PC-9 (cell line): ENCODE data around the gene MRPL53. TPM values are rescaled to one million over a fixed set of nuclear protein-coding genes. Genes with fewer than 3 reads are reported as not detected.

Experiments used
- BruUV-seq: library from RNA; stranded (reverse); fragments of 400-500 nt; replicated peaks from 2 replicates; lab custom pipeline; 2021; lab: Mats Ljungman, UMichigan
- CTCF ChIA-PET: fragments of 300-600 bp; sonication (Branson Sonifier 250); formaldehyde crosslinking; loops from one replicate; lab custom pipeline; 2022; ENCODE audit warnings: antibody characterized with exemption; lab: Charles Lee
- POLR2A ChIA-PET: fragments of 300-600 bp; sonication (Branson Sonifier 250); formaldehyde crosslinking; loops from one replicate; lab custom pipeline; 2022; ENCODE audit warnings: antibody characterized with exemption; ENCODE audit not compliant: unreplicated experiment; lab: Charles Lee
- DNase-seq, 2 experiments: peaks; one replicate each; pipeline versions ENCODE4 v3.0.0 to v3.0.0-alpha.2; 2015 to 2022; ENCODE audit warnings: mixed read lengths in 1 of 2
- H2AFZ ChIP-seq: fragments of 200-600 bp; sonication (generic); 2 replicates; pipeline ENCODE4 v1.8.1; 2017; ENCODE audit warnings: antibody characterized with exemption
- H3F3A ChIP-seq: fragments of 200-600 bp; sonication (generic); 2 replicates; pipeline ENCODE4 v1.8.1; 2017; ENCODE audit warnings: antibody characterized with exemption, mild to moderate bottlenecking, low read depth; ENCODE audit not compliant: insufficient read depth
- H3K27ac ChIP-seq: fragments of 200-600 bp; sonication (generic); 2 replicates; pipeline ENCODE4 v1.6.1; 2016; ENCODE audit warnings: mixed run types
- H3K27me3 ChIP-seq: fragments of 200-600 bp; sonication (generic); 2 replicates; pipeline ENCODE4 v1.6.1; 2016; ENCODE audit warnings: low read depth, mixed run types; ENCODE audit not compliant: insufficient read depth
- H3K36me3 ChIP-seq: fragments of 200-600 bp; sonication (generic); 2 replicates; pipeline ENCODE4 v1.6.1; 2016; ENCODE audit warnings: low read depth, mixed run types
- H3K4me1 ChIP-seq: fragments of 200-600 bp; sonication (generic); replicated peaks from 2 replicates; pipeline ENCODE4 v1.6.1; 2016; ENCODE audit warnings: mixed run types; ENCODE audit not compliant: insufficient read depth
- H3K4me2 ChIP-seq: fragments of 200-600 bp; sonication (generic); 2 replicates; pipeline ENCODE4 v1.6.1; 2017; ENCODE audit warnings: mixed run types
- H3K4me3 ChIP-seq: fragments of 200-600 bp; sonication (generic); 2 replicates; pipeline ENCODE4 v1.6.1; 2016; ENCODE audit warnings: mixed run types
- H3K79me2 ChIP-seq: fragments of 200-600 bp; sonication (generic); 2 replicates; pipeline ENCODE4 v1.6.1; 2017; ENCODE audit warnings: low read depth, mixed run types
- H3K9me2 ChIP-seq: fragments of 200-600 bp; sonication (generic); 2 replicates; pipeline ENCODE4 v1.8.1; 2017; ENCODE audit warnings: mild to moderate bottlenecking; ENCODE audit not compliant: insufficient read depth
- H3K9me3 ChIP-seq: fragments of 200-600 bp; sonication (generic); 2 replicates; pipeline ENCODE4 v1.8.1; 2016; ENCODE audit warnings: low read depth; ENCODE audit not compliant: insufficient read depth
- H4K20me1 ChIP-seq: fragments of 200-600 bp; sonication (generic); 2 replicates; pipeline ENCODE4 v1.8.1; 2017; ENCODE audit not compliant: insufficient read depth
- CTCF ChIP-seq: fragments of 200-600 bp; sonication (generic); conservative IDR thresholded peaks from 2 replicates; pipeline ENCODE4 v1.6.1; 2017; ENCODE audit warnings: mixed run types, antibody characterized with exemption, mild to moderate bottlenecking, moderate library complexity
- EZH2 ChIP-seq: fragments of 200-600 bp; sonication (generic); IDR thresholded peaks from 2 replicates; pipeline ENCODE4 v1.8.0; 2017; ENCODE audit warnings: antibody characterized with exemption, low read depth
- intact Hi-C: fragments of 100-400 bp; cut with micrococcal nuclease; formaldehyde crosslinking; loops from one replicate; pipeline ENCODE4 v1.10.0; 2022; ENCODE audit not compliant: unreplicated experiment
- total RNA-seq: library from RNA; stranded (reverse); gene quantifications from 2 replicates; pipeline ENCODE4 v1.2.3, GENCODE V29; 2021

The MRPL53 gene
- total RNA-seq, 1 experiment from 2014 or later = 51.1 TPM

- Histone ChIP-seq H4K20me1 (peaks cover 29% of the 10 kb centered on the region), H3F3A (peaks cover 23% of the 10 kb centered on the region), H3K36me3 (0 out of 2 replicates have a peak, but pooled peaks cover 4% of the 10 kb centered on the region), H3K9me2 (no peaks in the 10 kb centered on the region), H3K9me3 (no peaks in the 10 kb centered on the region), H3K27ac (peak overlapping the region; percentile 64), H3K4me1 (peaks cover 17% of the 10 kb centered on the region), H2AFZ (peak overlapping the region; percentile 87), H3K4me2 (peak overlapping the region; percentile 93), H3K4me3 (peak overlapping the region; percentile 66), H3K27me3 (no peaks in the 10 kb centered on the region), H3K79me2 (peaks cover 37% of the 10 kb centered on the region)
- no peak for TF ChIP-seq CTCF
- no peak for TF ChIP-seq EZH2
- ChIA-PET CTCF (no interaction called here), POLR2A (interaction anchor here (0.8 to 1.1 kb wide), 2 partner anchors 11 to 42 kb away, joined by 3 to 8 read pairs; partner anchors contain the start of genes CCDC142 and TTC31)
- intact Hi-C loops = no loop called here
- BruUV-seq = TSS peak; percentile 45
- no peak for DNase-seq
These were observed 31.2 kb downstream of the MRPL53 start for GRCh38 chr2:74441170-74441689.

- Histone ChIP-seq H3K27me3 (no peaks in the 10 kb centered on the region), H3K4me1 (peaks cover 17% of the 10 kb centered on the region), H3K9me2 (no peaks in the 10 kb centered on the region), H3F3A (peaks cover 23% of the 10 kb centered on the region), H4K20me1 (peaks cover 29% of the 10 kb centered on the region), H3K4me2 (peak overlapping the region; percentile 93), H2AFZ (peak overlapping the region; percentile 87), H3K9me3 (no peaks in the 10 kb centered on the region), H3K79me2 (peaks cover 37% of the 10 kb centered on the region), H3K36me3 (0 out of 2 replicates have a peak, but pooled peaks cover 4% of the 10 kb centered on the region), H3K4me3 (peak overlapping the region; percentile 66), H3K27ac (peak overlapping the region; percentile 64)
- ChIA-PET POLR2A (interaction anchor here (0.7 to 1.1 kb wide), 4 partner anchors 12 to 48 kb away, joined by 3 to 9 read pairs (median 6); partner anchors contain the start of genes CCDC142, TTC31 and WBP1), CTCF (interaction anchor here (0.6 kb wide), 2 partner anchors 39 to 1463 kb away, joined by 3 to 5 read pairs; no protein-coding TSS in a partner anchor)
- TF ChIP-seq EZH2 (no peak), CTCF (no peak)
- intact Hi-C loops = loop anchor here (1.0 kb wide), 2 partner anchors 18 to 89 kb away; partner anchors contain the start of genes AUP1, HTRA2 and WBP1
- DNase-seq = peak; percentile 68 to 87
- BruUV-seq = no TSS peak
These were observed 31.9 kb downstream of the MRPL53 start for GRCh38 chr2:74440378-74441169.

GRCh38 chr2:74439803-74440377 is 32.6 kb downstream of the MRPL53 start:
- no peaks in the 10 kb centered on the region for H3K9me2 ChIP-seq
- no peaks in the 10 kb centered on the region for H3K9me3 ChIP-seq
- peak overlapping the region; percentile 66 for H3K4me3 ChIP-seq
- H3K27me3 ChIP-seq = no peaks in the 10 kb centered on the region
- BruUV-seq = no TSS peak
- ChIA-PET POLR2A (interaction anchor here (0.7 to 1.1 kb wide), 3 partner anchors 18 to 48 kb away, joined by 3 to 9 read pairs (median 3); partner anchors contain the start of genes CCDC142, TTC31 and WBP1), CTCF (interaction anchor here (0.6 kb wide), 2 partner anchors 38 to 1463 kb away, joined by 3 to 5 read pairs; no protein-coding TSS in a partner anchor)
- H3K27ac ChIP-seq = no peak overlapping the region; the same call in 1 of the 2 replicates
- intact Hi-C loops = loop anchor here (1.0 kb wide), 2 partner anchors 18 to 89 kb away; partner anchors contain the start of genes AUP1, HTRA2 and WBP1
- H4K20me1 ChIP-seq = peaks cover 35% of the 10 kb centered on the region
- TF ChIP-seq EZH2 (no peak), CTCF (no peak)
- H3K4me2 ChIP-seq = peak overlapping the region; percentile 93
- H3K36me3 ChIP-seq = 0 out of 2 replicates have a peak, but pooled peaks cover 4% of the 10 kb centered on the region
- peaks cover 43% of the 10 kb centered on the region for H3K79me2 ChIP-seq
- H3K4me1 ChIP-seq = peaks cover 17% of the 10 kb centered on the region
- H2AFZ ChIP-seq = peak overlapping the region; percentile 87
- H3F3A ChIP-seq = peaks cover 23% of the 10 kb centered on the region
- DNase-seq = no peak
